Mesendoderm (in vitro differentiated cells): ENCODE results near the gene PRDM15.

ENCODE experiments used
- DNase-seq: peaks from one replicate; pipeline ENCODE4 v3.0.0; 2013
- H2AK5ac ChIP-seq: 2 replicates; pipeline ENCODE4 v1.6.1; 2013; ENCODE audit warnings: low read length, inconsistent platforms
- H2BK120ac ChIP-seq: 2 replicates; pipeline ENCODE4 v1.6.1; 2013; ENCODE audit warnings: low read depth, mild to moderate bottlenecking, low read length, moderate library complexity, mixed read lengths
- H2BK15ac ChIP-seq: replicated peaks from 2 replicates; pipeline ENCODE4 v1.6.1; 2013; ENCODE audit warnings: low read depth, mild to moderate bottlenecking, moderate library complexity
- H2BK5ac ChIP-seq: 2 replicates; pipeline ENCODE4 v1.6.1; 2013; ENCODE audit warnings: low read length, inconsistent platforms
- H3K18ac ChIP-seq: 2 replicates; pipeline ENCODE4 v1.6.1; 2013; ENCODE audit warnings: mild to moderate bottlenecking, low read length, mixed read lengths
- H3K23ac ChIP-seq: one replicate; pipeline ENCODE4 v1.6.1; 2013; ENCODE audit warnings: low read length
- H3K27ac ChIP-seq: 2 replicates; pipeline ENCODE4 v1.5.1; 2013; ENCODE audit warnings: low read depth, mild to moderate bottlenecking, inconsistent platforms, low read length, moderate library complexity
- H3K27me3 ChIP-seq: 2 replicates; pipeline ENCODE4 v1.6.1; 2013; ENCODE audit warnings: low read length, control low read depth, mild to moderate bottlenecking, inconsistent platforms; ENCODE audit not compliant: insufficient read depth, poor library complexity
- H3K36me3 ChIP-seq: 2 replicates; pipeline ENCODE4 v1.6.1; 2013; ENCODE audit warnings: low read length, inconsistent platforms; ENCODE audit not compliant: control insufficient read depth, insufficient read depth
- H3K4ac ChIP-seq: one replicate; pipeline ENCODE4 v1.6.1; 2013; ENCODE audit warnings: low read depth, mild to moderate bottlenecking, low read length, moderate library complexity
- H3K4me1 ChIP-seq: 2 replicates; pipeline ENCODE4 v1.6.1; 2013; ENCODE audit warnings: low read depth, low read length, inconsistent platforms; ENCODE audit not compliant: control insufficient read depth
- H3K4me2 ChIP-seq: 2 replicates; pipeline ENCODE4 v1.6.1; 2013; ENCODE audit warnings: low read length
- H3K4me3 ChIP-seq: 2 replicates; pipeline ENCODE4 v1.5.1; 2013; ENCODE audit warnings: mild to moderate bottlenecking, low read length
- H3K56ac ChIP-seq: one replicate; pipeline ENCODE4 v1.6.1; 2013; ENCODE audit warnings: low read length
- H3K79me1 ChIP-seq: 2 replicates; pipeline ENCODE4 v1.6.1; 2013; ENCODE audit warnings: low read length, inconsistent platforms
- H3K79me2 ChIP-seq: 2 replicates; pipeline ENCODE4 v1.6.1; 2013; ENCODE audit warnings: mild to moderate bottlenecking, low read length; ENCODE audit not compliant: control insufficient read depth, insufficient read depth
- H3K9ac ChIP-seq: 2 replicates; pipeline ENCODE4 v1.6.1; 2013; ENCODE audit warnings: low read length, inconsistent platforms
- H4K5ac ChIP-seq: one replicate; pipeline ENCODE4 v1.6.1; 2013; ENCODE audit warnings: low read length
- H4K8ac ChIP-seq: one replicate; pipeline ENCODE4 v1.6.1; 2013; ENCODE audit warnings: low read depth, mild to moderate bottlenecking, control low read depth, low read length, moderate library complexity
- WGBS: extraction: QIAGEN DNeasy Blood & Tissue Kit; methylation state at CpG from one replicate; pipeline ENCODE4 v1.1.7; 2013; ENCODE audit warnings: low lambda C conversion rate, missing lambda C conversion rate; ENCODE audit not compliant: insufficient coverage; ENCODE audit errors: extremely low coverage; 5-methylcytosine and 5-hydroxymethylcytosine counted together

PRDM15 gene

GRCh38 chr21:41857771-41858300 is 21.3 kb downstream of the PRDM15 start:
- no peak overlapping the region for H2BK120ac ChIP-seq
- H3K4me3 ChIP-seq, result no peak overlapping the region
- H3K4ac ChIP-seq, result no peak overlapping the region
- no peaks in the 10 kb centered on the region for H3K27me3 ChIP-seq
- no peak overlapping the region for H2BK15ac ChIP-seq
- H3K36me3 ChIP-seq, result peaks cover 2% of the 10 kb centered on the region
- H3K79me2 ChIP-seq, result no peaks in the 10 kb centered on the region
- no peak overlapping the region for H2AK5ac ChIP-seq
- H3K4me1 ChIP-seq, result no peaks in the 10 kb centered on the region
- H4K8ac ChIP-seq, result no peak overlapping the region
- no peak overlapping the region for H3K27ac ChIP-seq
- no peak overlapping the region for H2BK5ac ChIP-seq
- H3K4me2 ChIP-seq, result no peak overlapping the region
- no peak overlapping the region for H3K18ac ChIP-seq
- DNase-seq, result no peak
- no peak overlapping the region for H3K56ac ChIP-seq
- no CpG with 5 or more reads among the region's 14 CpGs for WGBS
- no peak overlapping the region for H4K5ac ChIP-seq
- no peak overlapping the region for H3K9ac ChIP-seq
- H3K79me1 ChIP-seq, result no peaks in the 10 kb centered on the region
- no peak overlapping the region for H3K23ac ChIP-seq

- Histone ChIP-seq H3K79me2 (no peaks in the 10 kb centered on the region), H2AK5ac (no peak overlapping the region), H3K23ac (no peak overlapping the region), H3K27me3 (no peaks in the 10 kb centered on the region), H4K8ac (no peak overlapping the region), H4K5ac (no peak overlapping the region), H3K36me3 (peaks cover 2% of the 10 kb centered on the region), H3K56ac (no peak overlapping the region), H3K18ac (no peak overlapping the region), H3K4ac (no peak overlapping the region), H2BK120ac (no peak overlapping the region), H3K79me1 (no peaks in the 10 kb centered on the region), H2BK5ac (no peak overlapping the region), H3K4me2 (no peak overlapping the region), H3K4me3 (no peak overlapping the region), H3K9ac (no peak overlapping the region), H2BK15ac (no peak overlapping the region), H3K27ac (no peak overlapping the region), H3K4me1 (no peaks in the 10 kb centered on the region)
- DNase-seq, result no peak
- WGBS, result no CpG with 5 or more reads among the region's 10 CpGs
These were observed 22.6 kb downstream of the PRDM15 start for GRCh38 chr21:41856572-41856971.

- no CpG with 5 or more reads among the region's 31 CpGs for WGBS
- Histone ChIP-seq H2BK5ac (no peak overlapping the region), H3K18ac (no peak overlapping the region), H3K56ac (no peak overlapping the region), H2BK15ac (no peak overlapping the region), H3K4me3 (no peak overlapping the region), H3K4me1 (no peaks in the 10 kb centered on the region), H3K27me3 (no peaks in the 10 kb centered on the region), H3K4ac (no peak overlapping the region), H2AK5ac (no peak overlapping the region), H4K8ac (no peak overlapping the region), H3K79me1 (no peaks in the 10 kb centered on the region), H3K9ac (no peak overlapping the region), H3K4me2 (no peak overlapping the region), H3K79me2 (no peaks in the 10 kb centered on the region), H4K5ac (no peak overlapping the region), H3K36me3 (peaks cover 2% of the 10 kb centered on the region), H3K27ac (no peak overlapping the region), H2BK120ac (no peak overlapping the region), H3K23ac (no peak overlapping the region)
- DNase-seq, result no peak
These were observed 24.6 kb downstream of the PRDM15 start for GRCh38 chr21:41854426-41854995.

- Histone ChIP-seq H4K8ac (no peak overlapping the region), H2BK15ac (no peak overlapping the region), H3K56ac (no peak overlapping the region), H4K5ac (no peak overlapping the region), H3K36me3 (peaks cover 2% of the 10 kb centered on the region), H3K23ac (no peak overlapping the region), H2AK5ac (no peak overlapping the region), H3K4me3 (no peak overlapping the region), H3K79me2 (no peaks in the 10 kb centered on the region), H3K18ac (no peak overlapping the region), H3K4ac (no peak overlapping the region), H2BK5ac (no peak overlapping the region), H3K27me3 (no peaks in the 10 kb centered on the region), H2BK120ac (no peak overlapping the region), H3K9ac (no peak overlapping the region), H3K27ac (no peak overlapping the region), H3K4me2 (no peak overlapping the region), H3K79me1 (no peaks in the 10 kb centered on the region), H3K4me1 (no peaks in the 10 kb centered on the region)
- DNase-seq, result no peak
- WGBS, result no CpG with 5 or more reads among the region's 9 CpGs
These were observed 26.2 kb downstream of the PRDM15 start for GRCh38 chr21:41852929-41853320.

GRCh38 chr21:41852151-41852928 is 26.8 kb downstream of the PRDM15 start:
- Histone ChIP-seq H3K56ac (no peak overlapping the region), H2BK15ac (no peak overlapping the region), H4K8ac (no peak overlapping the region), H2BK120ac (no peak overlapping the region), H2BK5ac (no peak overlapping the region), H4K5ac (no peak overlapping the region), H3K9ac (no peak overlapping the region), H3K23ac (no peak overlapping the region), H3K4me1 (no peaks in the 10 kb centered on the region), H3K27ac (no peak overlapping the region), H3K79me1 (no peaks in the 10 kb centered on the region), H3K79me2 (no peaks in the 10 kb centered on the region), H3K36me3 (peaks cover 2% of the 10 kb centered on the region), H3K4ac (no peak overlapping the region), H2AK5ac (no peak overlapping the region), H3K18ac (no peak overlapping the region), H3K4me3 (no peak overlapping the region), H3K27me3 (no peaks in the 10 kb centered on the region), H3K4me2 (no peak overlapping the region)
- WGBS, result no CpG with 5 or more reads among the region's 21 CpGs
- no peak for DNase-seq
